ENCODE measurements around the gene ATP11A. TPM values are rescaled to one million over a fixed set of nuclear protein-coding genes. Genes with fewer than 3 reads are reported as not detected.

Gene ATP11A
- total RNA-seq, 1 experiment from 2014 or later: 9.4 TPM

- Histone ChIP-seq H3K4me3 (ENCODE audit: low read depth, low read length, poor library complexity, severe bottlenecking) (no peak overlapping the region), H3K4me1 (ENCODE audit: insufficient read depth, low read length, poor library complexity, severe bottlenecking) (no peaks in the 10 kb centered on the region), H3K27me3 (replicated peaks; ENCODE audit: insufficient read depth, low read depth, low read length, poor library complexity) (no peaks in the 10 kb centered on the region), H3K36me3 (ENCODE audit: insufficient read depth, low read length, poor library complexity, severe bottlenecking) (no peaks in the 10 kb centered on the region), H3K9me3 (ENCODE audit: low read depth, low read length, poor library complexity, severe bottlenecking) (no peaks in the 10 kb centered on the region), H3K27ac (ENCODE audit: low read depth, low read length, poor library complexity, severe bottlenecking) (no peak overlapping the region)
- no TSS peak for BruUV-seq (replicated peaks)
- ChIA-PET POLR2A (ENCODE audit: low non-redundant PET) (no interaction called here), CTCF (no interaction called here)
- TF ChIP-seq CTCF (conservative IDR thresholded peaks at IDR 0.05; ENCODE audit: low read depth, low read length) (no peak), EZH2 (IDR thresholded peaks at IDR 0.05; ENCODE audit: borderline replicate concordance, low read depth, low read length, poor library complexity, severe bottlenecking) (no peak)
- intact Hi-C loops (cut with micrococcal nuclease; ENCODE audit: unreplicated experiment): no loop called here
- DNase-seq (ENCODE audit: low spot score): no peak
These were observed 118.0 kb downstream of the ATP11A start for GRCh38 chr13:112807653-112808376.

GRCh38 chr13:112808377-112809140 is 118.7 kb downstream of the ATP11A start:
- BruUV-seq (replicated peaks): no TSS peak
- no peaks in the 10 kb centered on the region for H3K27me3 ChIP-seq (replicated peaks; ENCODE audit: insufficient read depth, low read depth, low read length, poor library complexity)
- H3K36me3 ChIP-seq (ENCODE audit: insufficient read depth, low read length, poor library complexity, severe bottlenecking): no peaks in the 10 kb centered on the region
- intact Hi-C loops (cut with micrococcal nuclease; ENCODE audit: unreplicated experiment): no loop called here
- ChIA-PET POLR2A (ENCODE audit: low non-redundant PET) (no interaction called here), CTCF (no interaction called here)
- no peaks in the 10 kb centered on the region for H3K9me3 ChIP-seq (ENCODE audit: low read depth, low read length, poor library complexity, severe bottlenecking)
- H3K4me3 ChIP-seq (ENCODE audit: low read depth, low read length, poor library complexity, severe bottlenecking): no peak overlapping the region
- no peak overlapping the region for H3K27ac ChIP-seq (ENCODE audit: low read depth, low read length, poor library complexity, severe bottlenecking)
- H3K4me1 ChIP-seq (ENCODE audit: insufficient read depth, low read length, poor library complexity, severe bottlenecking): no peaks in the 10 kb centered on the region
- no peak for DNase-seq (ENCODE audit: low spot score)
- TF ChIP-seq CTCF (conservative IDR thresholded peaks at IDR 0.05; ENCODE audit: low read depth, low read length) (no peak), EZH2 (IDR thresholded peaks at IDR 0.05; ENCODE audit: borderline replicate concordance, low read depth, low read length, poor library complexity, severe bottlenecking) (no peak)

- H3K27me3 ChIP-seq (replicated peaks; ENCODE audit: insufficient read depth, low read depth, low read length, poor library complexity): no peaks in the 10 kb centered on the region
- no peaks in the 10 kb centered on the region for H3K9me3 ChIP-seq (ENCODE audit: low read depth, low read length, poor library complexity, severe bottlenecking)
- TF ChIP-seq EZH2 (IDR thresholded peaks at IDR 0.05; ENCODE audit: borderline replicate concordance, low read depth, low read length, poor library complexity, severe bottlenecking): no peak
- TF ChIP-seq CTCF (conservative IDR thresholded peaks at IDR 0.05; ENCODE audit: low read depth, low read length): no peak
- H3K36me3 ChIP-seq (ENCODE audit: insufficient read depth, low read length, poor library complexity, severe bottlenecking): no peaks in the 10 kb centered on the region
- no peak overlapping the region for H3K4me3 ChIP-seq (ENCODE audit: low read depth, low read length, poor library complexity, severe bottlenecking)
- CTCF ChIA-PET: no interaction called here
- POLR2A ChIA-PET (ENCODE audit: low non-redundant PET): no interaction called here
- no peaks in the 10 kb centered on the region for H3K4me1 ChIP-seq (ENCODE audit: insufficient read depth, low read length, poor library complexity, severe bottlenecking)
- no TSS peak for BruUV-seq (replicated peaks)
- DNase-seq (ENCODE audit: low spot score): no peak
- H3K27ac ChIP-seq (ENCODE audit: low read depth, low read length, poor library complexity, severe bottlenecking): no peak overlapping the region
- intact Hi-C loops (cut with micrococcal nuclease; ENCODE audit: unreplicated experiment): no loop called here
These were observed 119.8 kb downstream of the ATP11A start for GRCh38 chr13:112809332-112810315.
